ENCODE measurements around the gene APOA4.
"Not testable (repeated sequence)": the region's sequence is repeated elsewhere in the genome, so short reads cannot be mapped to it uniquely, and the experiment has no call there.

The APOA4 gene

DNA sequence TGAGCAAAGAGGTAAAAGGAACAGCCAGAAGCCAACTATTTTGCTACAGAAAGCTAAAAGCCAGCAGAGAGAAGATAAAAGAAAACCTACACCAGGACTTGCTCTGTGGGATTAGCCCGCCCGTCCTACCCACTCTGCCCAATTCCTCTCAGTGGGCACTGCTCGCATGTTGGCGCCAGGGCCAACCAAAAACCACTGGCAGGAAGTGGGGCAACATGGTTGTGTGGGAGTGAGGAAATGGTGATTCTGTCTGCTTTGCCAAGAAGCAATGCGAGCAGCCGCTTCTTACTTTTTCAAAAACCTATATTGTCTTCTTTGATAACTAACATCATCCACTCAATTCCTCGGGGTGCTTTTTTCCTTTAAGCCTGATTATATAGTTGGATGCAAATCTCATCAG, 28.5 kb upstream of the APOA4 start:
- H3K4me3 ChIP-seq (ENCODE audit: low read length) = peak overlapping the region; percentile 36
- DNase-seq (ENCODE audit: low read depth, low spot score) = peak; percentile 85

DNA sequence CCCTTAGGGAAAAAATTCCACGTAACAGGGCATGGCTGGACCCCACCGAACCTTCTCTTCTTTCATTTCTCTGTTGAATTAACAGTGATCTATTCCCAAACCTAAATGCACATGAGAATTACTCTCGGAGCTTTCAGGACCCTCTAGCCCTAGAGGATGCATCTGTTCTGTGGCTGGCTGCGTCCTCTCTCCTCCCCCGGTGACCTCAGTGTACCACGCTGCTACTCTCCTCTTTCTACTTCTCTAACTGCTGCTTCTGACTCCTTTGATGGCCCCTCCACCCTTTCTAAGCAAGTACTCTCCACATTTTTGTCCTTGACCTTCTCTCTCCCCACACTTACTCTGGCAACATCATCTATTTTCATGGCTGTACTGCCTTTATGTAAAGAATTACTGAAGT, 26.4 kb upstream of the APOA4 start:
- no peak overlapping the region for H3K4me3 ChIP-seq (ENCODE audit: low read length)
- DNase-seq (ENCODE audit: low read depth, low spot score) = peak; percentile 45

DNA sequence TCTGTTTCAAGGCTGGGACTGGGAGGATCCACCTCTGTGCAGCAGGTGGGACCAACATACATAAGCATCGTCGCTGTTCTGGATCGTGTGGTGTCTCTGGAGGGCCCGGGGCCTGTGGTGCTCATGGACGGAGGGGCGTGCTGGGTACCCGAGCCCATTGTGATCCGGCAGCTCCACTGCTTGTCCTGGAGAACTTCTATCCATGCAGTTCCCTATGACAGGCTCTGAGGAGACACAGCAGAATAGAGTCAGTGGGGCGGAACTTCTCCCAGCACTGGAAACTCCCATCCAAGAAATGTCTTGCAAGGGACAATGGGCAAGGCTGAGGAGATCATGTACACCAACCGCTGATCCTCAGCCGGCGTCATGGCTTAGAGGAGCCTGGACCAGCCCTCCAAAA, 26.0 kb upstream of the APOA4 start:
- DNase-seq (ENCODE audit: low read depth, low spot score) = no peak
- no peak overlapping the region for H3K4me3 ChIP-seq (ENCODE audit: low read length)

DNA sequence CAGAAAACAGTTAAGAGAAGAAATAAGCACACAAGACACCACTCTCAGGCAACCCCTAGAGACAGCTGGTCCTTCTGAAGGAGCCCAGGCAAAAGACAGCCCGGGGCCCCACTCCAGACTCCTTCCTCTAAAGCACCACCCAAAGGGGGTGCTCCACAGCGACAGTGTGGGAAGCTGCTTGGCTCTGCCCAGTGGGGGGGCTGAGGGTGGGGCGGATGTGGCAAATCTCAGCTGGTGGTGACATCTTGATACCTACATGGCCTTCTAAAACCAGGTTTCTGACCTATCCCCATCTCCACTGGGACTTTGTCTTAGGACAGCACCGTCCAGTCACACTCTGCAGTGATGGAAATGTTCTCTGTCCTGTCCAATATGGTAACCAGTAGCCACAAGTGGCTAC, 24.5 kb upstream of the APOA4 start:
- no peak for DNase-seq (ENCODE audit: low read depth, low spot score)
- H3K4me3 ChIP-seq (ENCODE audit: low read length) = no peak overlapping the region

DNA sequence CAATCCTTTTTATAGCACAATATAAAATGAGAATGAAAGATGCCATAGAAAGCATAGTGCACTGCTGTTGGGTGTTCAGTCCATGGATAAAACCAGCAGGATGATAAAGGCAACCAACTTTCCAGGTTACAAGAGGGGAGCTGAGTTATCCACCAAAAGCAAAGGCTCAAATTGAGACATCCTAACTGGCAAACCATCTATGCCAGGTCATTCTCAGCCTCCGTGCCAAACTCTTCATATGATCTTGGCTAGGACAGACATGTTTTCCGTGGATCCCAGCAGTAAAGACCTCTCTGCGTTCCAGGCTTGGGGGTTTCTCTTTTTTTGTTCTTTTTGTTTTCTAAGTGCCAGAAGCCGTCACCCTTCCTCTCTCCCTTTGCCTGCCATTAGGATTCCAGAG, 21.6 kb upstream of the APOA4 start:
- no peak for DNase-seq (ENCODE audit: low read depth, low spot score)
- no peak overlapping the region for H3K4me3 ChIP-seq (ENCODE audit: low read length)

DNA sequence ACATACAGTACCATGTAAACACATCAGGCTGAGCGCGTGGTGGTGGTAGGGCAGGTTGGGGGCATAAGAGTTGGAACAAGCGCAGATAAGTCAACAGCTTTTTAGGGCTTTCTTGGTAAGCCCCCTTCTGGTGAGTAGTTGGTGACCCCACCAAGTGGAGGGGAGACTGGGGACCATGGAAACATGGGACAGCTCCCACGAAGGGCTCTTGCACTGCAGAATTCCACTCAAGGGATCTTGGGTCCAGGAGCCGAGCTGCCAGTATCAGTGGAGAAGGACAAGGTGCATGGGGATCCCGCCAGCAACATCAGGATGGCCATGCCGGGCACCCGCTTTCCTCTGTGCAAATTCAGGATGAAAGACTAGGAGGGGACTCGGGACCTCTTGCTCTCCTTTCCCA, 20.6 kb upstream of the APOA4 start:
- DNase-seq (ENCODE audit: low read depth, low spot score) = no peak
- no peak overlapping the region for H3K4me3 ChIP-seq (ENCODE audit: low read length)

DNA sequence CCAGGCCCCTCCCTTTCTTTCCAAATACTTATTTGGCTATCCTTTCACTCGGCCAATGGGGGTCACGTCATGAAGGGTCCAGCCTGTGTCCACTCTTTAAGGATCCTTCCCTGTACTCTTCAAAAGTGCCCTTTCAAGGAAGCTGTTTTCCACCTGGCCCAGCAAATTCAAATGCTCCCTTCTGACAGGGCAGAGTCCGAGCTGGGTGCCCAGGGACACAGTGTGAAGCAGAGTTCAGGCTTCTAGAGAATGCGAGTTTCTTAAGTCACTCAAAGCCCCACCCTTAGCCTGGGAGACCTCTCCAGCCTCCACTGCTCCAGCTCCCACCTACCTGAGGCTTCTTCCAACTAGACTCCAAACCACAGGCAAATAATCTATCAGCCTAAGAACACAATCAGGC, 19.8 kb upstream of the APOA4 start:
- DNase-seq (ENCODE audit: low read depth, low spot score) = no peak
- H3K4me3 ChIP-seq (ENCODE audit: low read length) = no peak overlapping the region

DNA sequence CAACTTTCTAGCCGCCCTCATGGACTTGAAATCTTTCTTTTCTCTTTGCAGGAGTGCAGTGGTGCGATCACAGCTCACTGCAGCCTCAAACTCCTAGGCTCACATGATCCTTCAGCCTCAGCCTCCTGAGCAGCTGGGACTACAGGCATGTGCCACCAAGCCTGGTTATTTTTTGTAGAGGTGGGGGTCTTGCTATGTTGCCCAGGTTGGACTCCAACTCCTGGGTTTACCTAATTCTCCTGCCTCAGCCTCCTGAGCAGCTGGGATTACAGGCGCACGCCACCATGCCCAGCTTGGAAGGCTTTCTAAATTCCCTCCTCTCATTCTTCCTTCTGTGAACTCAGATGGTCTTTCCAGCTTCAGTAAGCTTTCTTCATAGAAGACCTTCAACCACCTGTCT, 19.0 kb upstream of the APOA4 start:
- DNase-seq (ENCODE audit: low read depth, low spot score) = no peak
- H3K4me3 ChIP-seq (ENCODE audit: low read length) = no peak overlapping the region

DNA sequence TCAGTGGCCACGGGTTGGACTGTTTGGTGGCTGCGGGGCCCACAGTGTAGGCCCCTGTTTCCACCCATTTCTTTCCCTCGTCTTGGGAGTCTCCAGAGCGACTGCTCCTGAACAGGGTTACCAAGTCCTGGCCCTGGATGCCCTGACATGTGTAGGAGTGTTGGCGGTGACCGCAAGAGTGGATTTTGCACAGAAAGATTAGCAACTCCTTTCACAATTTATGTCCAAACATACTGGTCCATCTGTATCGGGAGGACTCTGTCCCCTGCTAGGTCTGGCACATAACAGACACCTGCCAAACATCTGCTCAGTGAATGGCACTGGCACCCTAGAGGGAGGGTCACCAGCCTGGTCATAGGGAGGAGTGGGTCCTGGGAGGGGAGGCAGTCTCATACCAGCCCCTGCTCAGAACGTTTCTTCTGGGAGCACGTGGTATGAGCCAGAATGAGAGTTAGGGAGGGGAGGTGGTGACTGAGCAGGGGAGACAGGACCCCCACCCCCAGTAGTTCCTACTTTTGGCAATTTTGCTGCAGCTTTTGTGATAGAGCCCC, 17.7 kb upstream of the APOA4 start:
- no peak overlapping the region for H3K4me3 ChIP-seq (ENCODE audit: low read length)
- DNase-seq (ENCODE audit: low read depth, low spot score) = no peak

DNA sequence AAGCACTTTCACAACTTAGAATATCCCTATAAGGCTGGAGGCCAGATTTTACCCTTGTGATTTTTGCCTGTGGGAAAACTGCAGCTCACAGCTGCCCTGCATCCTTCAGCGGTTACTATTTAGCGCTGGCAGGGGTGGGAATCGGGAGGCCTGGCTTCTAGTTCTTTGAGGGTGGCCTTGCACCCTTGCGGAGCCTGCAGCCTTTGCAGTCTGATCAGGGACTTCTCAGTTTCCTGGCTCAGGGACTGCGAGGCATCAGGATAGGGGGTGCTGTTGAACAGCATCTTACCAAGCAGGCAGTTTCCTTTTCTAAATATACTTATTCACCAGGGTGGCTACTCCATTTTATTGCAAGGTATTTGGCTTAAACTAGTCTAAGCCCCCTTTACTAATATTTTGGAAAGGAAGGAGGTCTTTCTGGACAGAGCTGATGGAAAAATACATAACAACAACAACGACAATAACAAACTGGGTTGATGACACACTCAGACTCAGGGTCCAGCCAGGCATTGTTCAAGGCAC, 17.2 kb upstream of the APOA4 start:
- no peak overlapping the region for H3K4me3 ChIP-seq (ENCODE audit: low read length)
- no peak for DNase-seq (ENCODE audit: low read depth, low spot score)

DNA sequence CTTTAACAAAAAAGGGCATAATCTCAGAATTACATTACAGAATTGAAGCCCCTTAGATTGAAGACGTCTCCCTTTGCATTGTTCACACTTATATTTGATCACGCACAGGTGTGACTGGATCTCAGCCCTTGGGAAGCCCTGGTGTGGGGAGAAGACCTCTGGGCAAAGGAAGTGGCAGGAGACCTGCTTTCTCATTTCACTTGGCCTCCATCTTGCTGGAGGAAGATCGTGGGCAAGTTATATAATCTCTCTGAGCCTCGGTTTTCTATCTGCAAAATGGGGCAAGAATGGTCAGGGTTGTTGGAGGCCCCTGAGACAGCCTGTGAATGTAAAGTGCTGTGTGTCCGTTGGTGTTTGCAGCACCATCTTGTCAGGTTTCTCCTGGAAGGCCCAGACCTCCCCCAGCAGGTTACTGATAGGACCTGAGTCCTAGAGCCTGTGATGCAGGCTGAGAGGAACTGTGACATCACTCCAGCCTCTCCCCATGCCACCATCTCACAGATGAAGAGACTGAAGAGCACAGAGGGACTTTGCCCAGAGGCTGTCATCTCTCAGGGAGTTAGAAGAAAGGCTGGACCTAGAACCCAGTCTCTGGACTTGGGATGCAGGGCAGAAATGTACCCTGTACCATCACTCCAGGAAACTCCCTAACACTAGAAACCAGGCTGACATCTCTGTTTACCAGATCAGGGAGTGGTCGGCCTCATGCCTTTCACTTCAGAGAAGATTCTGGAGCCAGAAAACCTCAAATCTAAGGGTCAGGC, 15.4 kb upstream of the APOA4 start:
- no peak overlapping the region for H3K4me3 ChIP-seq (ENCODE audit: low read length)
- no peak for DNase-seq (ENCODE audit: low read depth, low spot score)

DNA sequence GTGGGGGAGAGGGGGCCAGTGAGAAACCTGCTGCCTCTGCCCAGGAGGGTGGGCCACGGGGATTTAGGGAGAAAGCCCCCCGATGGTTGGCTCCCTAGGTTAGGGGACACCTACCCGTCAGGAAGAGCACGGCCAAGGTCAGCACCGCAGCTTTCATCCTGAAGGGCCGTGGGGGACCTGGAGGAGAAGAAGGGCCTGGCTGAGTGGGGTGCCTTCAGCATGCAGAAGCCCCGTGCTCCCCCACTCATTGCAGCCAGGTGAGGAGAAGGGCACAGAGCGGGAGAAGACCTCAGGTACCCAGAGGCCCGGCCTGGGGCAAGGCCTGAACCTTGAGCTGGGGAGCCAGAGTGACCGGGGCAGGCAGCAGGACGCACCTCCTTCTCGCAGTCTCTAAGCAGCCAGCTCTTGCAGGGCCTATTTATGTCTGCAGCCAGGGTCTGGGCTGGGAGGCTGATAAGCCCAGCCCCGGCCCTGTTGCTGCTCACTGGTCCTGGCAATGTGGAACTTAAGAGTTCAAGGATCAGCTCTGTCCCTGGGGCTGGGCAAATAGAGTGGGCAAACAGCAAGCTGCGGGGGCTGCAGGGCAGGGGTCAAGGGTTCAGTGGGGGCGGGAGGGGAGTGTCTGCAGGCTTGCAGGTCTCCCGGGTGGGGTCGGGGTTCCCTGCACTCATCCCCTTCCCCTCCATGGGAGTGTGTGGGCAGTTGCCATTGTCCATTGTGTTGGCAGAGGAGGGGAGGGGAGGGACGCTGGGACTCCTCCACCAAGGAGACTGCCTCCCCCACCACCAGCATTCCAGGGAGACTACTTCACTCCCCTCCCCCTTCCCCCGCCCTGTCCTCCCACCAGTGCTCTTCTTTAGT, 14.4 kb upstream of the APOA4 start, which contains the start of gene APOA1:
APOA1 (minus strand) TSS at position 392 of the 861 bp plus-strand sequence; CDS start at position 157, 235 bp downstream.
- no peak for DNase-seq (ENCODE audit: low read depth, low spot score)
- H3K4me3 ChIP-seq (ENCODE audit: low read length) = no peak within 1 kb of the TSS

DNA sequence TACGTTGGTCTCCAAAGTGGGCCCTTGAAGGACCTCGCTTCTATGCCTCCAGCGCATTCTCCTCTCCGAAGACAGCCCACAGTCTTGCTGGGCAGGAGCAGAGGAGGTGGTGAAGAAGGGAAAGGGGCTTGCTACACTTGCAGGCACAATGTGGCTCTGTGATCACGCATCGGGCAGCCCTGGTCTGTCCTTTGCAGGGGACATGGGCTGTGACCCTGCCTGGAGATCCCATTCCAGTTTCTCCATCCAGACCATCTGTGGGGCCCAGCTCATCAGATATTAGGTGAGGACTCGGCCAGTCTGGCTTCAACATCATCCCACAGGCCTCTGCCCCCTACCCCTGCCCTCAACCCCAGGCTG, 13.5 kb upstream of the APOA4 start:
- DNase-seq (ENCODE audit: low read depth, low spot score) = no peak
- H3K4me3 ChIP-seq (ENCODE audit: low read length) = no peak overlapping the region

DNA sequence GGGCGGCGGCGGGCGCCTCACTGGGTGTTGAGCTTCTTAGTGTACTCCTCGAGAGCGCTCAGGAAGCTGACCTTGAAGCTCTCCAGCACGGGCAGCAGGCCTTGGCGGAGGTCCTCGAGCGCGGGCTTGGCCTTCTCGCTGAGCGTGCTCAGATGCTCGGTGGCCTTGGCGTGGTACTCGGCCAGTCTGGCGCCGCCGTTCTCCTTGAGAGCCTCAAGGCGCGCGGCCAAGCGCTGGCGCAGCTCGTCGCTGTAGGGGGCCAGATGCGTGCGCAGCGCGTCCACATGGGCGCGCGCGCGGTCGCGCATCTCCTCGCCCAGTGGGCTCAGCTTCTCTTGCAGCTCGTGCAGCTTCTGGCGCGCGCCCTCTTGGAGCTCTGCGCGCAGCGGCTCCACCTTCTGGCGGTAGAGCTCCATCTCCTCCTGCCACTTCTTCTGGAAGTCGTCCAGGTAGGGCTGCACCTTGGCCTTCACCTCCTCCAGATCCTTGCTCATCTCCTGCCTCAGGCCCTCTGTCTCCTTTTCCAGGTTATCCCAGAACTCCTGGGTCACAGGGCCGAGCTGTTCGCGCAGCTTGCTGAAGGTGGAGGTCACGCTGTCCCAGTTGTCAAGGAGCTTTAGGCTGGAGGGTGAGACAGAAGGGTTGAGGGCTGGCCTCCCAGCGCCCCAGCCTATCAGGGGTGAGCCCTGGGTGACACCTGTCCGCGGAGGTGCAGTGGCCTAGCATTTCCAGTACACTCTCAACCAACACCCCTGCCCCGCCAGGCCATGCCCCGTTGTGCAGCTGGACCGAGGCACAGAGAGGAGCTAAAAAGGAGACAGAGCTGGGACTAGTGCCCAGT, 12.9 kb upstream of the APOA4 start:
- peak; percentile 84 for DNase-seq (ENCODE audit: low read depth, low spot score)
- H3K4me3 ChIP-seq (ENCODE audit: low read length) = peak overlapping the region; percentile 52

DNA sequence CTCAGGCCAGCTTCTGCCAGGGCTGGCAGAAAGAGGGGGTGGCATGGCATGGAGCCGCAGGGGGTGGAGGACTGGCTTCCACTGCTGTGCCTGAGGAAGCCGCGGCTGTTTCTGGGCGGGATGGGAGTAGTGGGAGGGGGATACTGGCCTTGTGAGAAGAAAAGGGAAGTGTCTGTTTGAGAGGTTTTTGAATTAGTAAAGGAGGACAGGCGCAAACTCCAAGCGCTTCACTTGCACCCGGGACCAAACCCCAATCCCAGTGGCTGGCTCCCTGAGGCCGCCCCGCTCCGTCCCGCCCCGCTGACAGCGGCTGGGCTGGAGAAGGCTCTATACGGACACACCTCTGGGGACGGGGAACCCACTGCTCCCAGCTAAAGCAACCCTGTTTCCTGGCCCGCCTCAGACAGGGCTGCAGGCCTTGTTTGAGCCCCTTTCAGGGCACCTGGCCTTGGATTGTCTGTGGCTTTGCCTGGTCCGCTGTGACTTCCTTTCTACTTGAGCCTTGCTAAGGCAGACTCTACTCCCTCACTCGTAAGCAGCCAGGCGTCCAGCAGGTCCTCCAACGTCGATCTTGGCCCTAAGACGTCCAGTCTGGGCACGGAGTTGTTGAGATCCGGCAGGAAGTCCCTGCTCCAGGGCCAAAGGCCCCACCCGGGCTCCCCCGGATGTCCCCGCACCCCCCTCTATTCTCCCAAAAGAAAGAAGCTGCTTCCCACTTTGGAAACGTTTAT, 12.1 kb upstream of the APOA4 start:
- no peak for DNase-seq (ENCODE audit: low read depth, low spot score)

DNA sequence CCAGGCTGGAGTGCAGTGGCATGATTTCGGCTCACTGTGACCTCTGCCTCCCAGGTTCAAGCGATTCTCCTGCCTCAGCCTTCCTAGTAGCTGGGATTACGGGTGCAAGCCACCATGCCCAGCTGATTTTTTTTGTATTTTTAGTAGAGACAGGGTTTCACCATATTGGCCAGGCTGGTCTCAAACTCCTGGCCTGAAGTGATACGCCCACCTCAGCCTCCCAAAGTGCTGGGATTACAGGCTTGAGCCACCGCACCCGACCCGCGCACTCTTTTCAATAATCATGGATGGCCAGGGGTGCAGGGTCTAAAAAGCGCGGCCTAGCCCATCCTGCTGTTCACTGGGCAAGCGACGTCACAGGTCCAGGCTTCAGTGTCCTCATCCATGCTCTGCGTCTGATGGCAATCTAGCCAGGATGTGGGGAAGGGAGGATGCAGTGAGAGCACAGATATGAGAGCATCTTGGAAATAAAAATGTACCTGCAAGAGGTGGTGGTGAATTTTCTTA, 11.5 kb upstream of the APOA4 start:
- not testable (repeated sequence) for DNase-seq (ENCODE audit: low read depth, low spot score); H3K4me3 ChIP-seq (ENCODE audit: low read length)

More for the DNA sequence above, 12.1 kb upstream of the APOA4 start:
- H3K4me3 ChIP-seq (ENCODE audit: low read length) = peak overlapping the region; percentile 52

DNA sequence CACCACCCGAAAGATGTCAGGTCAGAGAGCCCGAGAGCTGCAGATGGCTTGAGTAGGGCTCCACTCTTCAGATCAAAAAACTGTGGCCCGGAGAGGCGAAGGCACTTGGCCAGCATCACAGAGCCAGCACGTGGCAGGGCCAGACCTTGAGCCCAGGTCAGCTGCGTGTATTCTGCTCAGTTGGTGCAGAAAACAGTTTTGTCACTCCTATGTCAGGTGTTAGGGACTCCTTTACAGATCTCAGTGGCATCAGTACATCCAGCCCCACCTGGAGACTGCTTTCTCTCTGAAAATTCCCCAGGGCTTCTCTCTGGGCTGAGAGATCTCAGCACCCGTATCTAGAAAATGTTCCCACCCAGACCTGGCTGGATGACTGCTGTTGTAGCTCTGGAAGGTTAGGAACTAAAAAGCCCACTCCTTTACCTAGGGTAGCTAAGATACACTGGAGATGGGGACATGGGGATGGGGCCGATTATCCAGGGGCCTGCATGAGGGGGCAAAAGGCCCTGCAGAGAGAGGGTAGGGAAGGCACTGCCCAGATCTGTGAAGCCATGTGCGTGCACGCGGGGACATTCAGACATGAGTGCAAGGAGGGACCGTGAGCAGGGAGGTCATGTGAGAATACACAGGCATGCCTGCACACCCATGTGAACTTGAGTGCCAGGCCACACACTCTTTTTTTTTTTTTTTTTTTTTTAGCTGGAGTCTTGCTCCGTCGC, 10.9 kb upstream of the APOA4 start:
- no peak for DNase-seq (ENCODE audit: low read depth, low spot score)
- H3K4me3 ChIP-seq (ENCODE audit: low read length) = no peak overlapping the region

DNA sequence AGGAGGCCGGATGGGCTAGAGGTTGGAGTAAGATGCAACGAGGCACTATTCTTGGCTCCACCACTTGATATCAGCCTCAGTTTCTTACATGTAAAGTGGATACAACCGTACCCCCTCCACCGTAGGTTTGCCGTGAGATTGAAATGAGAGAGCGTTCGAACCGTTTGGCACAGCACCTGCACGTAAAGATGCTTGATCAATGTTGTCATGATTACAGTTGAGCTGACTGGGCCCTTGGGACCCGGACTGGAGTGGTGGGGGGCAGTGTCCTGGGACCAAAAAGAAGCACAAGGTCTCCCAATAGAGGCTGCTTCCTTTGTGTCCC, 10.3 kb upstream of the APOA4 start:
- no peak for DNase-seq (ENCODE audit: low read depth, low spot score)
- no peak overlapping the region for H3K4me3 ChIP-seq (ENCODE audit: low read length)

Data from Jurkat, Clone E6-1 (cell line).